GM12872 (cell line): ENCODE measurements around the gene CPLX1.

ENCODE experiments used
- CTCF ChIP-seq: IDR thresholded peaks from 3 replicates; pipeline ENCODE4 v1.5.1; 2011; ENCODE audit warnings: low read depth, mild to moderate bottlenecking, low read length, moderate library complexity; ENCODE audit not compliant: insufficient read depth

CPLX1 gene

DNA sequence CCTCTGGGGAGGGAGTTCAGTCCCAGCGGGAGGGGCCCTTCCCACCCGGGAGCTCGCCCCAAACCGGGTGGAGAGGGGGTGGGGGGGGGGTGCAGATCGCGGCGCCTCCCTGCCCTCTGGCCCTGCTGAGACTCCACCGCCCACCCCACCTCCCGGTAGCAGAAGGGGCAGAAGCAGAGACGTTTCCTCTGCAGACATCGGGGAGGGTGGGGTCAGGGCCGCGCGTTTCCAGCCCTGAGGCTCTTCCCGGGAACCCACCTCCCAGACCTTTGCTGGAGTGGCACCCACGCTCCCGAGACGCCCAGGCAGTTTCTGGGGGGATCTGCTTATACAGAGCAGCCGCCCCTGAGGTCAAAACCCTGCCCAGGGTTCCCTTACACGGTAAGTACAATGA is 30.2 kb downstream of the CPLX1 start:
- TF ChIP-seq CTCF = no peak

DNA sequence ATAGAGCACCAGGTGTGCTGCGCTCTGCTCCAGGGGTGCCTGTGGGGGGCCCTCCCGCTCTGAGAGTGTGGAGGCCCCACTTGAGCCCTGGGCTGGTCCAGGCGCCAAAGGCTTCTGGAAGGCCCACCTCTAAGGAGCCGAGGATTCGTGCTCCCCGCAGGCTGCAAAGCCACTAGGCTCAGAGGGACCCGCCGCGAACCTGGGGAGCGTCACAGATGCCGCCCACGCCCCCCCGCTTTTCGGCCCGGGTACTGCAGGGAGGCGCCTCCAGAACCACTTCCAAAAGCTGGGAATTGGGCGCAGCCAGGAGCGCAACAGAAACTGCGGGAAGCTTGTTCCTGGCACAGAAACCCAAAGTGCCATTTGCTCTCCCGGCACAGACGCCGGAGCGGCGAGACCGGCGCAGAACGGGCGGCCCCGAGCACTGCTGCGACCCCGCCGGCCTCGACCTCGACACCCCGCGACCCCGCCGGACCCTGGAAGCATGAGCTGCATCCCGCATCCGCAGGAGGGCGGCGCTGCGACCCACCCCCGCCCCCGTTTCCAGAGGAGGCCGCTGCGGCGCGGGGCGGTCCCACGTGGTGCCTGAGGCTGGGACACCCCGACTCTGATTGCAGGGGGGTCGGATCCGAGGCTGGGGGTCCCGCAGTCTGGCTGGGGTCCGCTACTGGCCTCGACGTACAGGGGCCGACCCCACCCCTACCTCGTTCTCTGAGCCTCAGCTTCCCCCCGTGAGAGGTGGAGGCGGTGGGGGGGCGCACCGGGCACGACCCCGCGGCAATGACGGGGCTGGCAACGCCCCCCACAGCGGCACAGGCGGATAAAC is 30.8 kb downstream of the CPLX1 start:
- no peak for TF ChIP-seq CTCF

- no peak for TF ChIP-seq CTCF
Measured at GRCh38 chr4:793941-794621, 31.8 kb downstream of the CPLX1 start.

- no peak for TF ChIP-seq CTCF
Measured at GRCh38 chr4:793093-793861, 32.7 kb downstream of the CPLX1 start.

- TF ChIP-seq CTCF = no peak
Measured at GRCh38 chr4:792626-793092, 33.3 kb downstream of the CPLX1 start.

DNA sequence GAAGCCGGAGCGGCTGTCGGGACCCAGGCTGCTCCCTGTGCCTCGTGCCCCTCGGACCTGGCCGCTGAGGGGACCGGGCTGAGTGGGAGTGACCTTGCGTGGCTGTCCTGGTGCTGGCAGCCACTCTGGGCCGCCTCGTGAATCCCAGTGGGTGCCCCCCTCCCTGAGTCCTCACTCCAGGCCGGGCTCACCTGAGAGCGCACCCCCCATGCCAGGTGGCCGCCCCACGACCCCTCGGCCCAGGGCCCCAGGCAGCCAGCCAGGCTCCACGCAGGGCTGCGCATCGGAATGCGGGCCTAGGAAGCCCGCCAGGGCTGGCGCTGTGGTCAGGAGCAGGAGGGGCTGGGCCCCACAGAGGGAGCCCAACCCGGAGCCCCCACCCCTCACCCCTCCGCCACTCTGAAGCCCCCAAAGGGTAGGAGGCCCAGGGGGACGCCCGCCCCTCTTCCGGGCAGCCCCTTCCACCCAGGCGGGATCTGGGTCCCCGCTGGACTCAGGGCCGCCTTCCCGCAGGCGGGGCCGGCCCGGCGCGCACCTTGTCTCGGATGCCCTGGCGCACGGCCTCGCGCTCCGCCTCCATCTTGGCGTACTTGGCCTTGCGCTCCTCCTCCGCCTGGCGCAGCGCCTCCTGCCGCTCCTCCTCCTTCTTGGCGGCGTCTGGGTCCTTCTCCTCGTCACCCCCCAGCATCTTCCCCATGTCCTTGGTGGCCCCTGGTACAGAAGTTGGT is 33.9 kb downstream of the CPLX1 start:
- TF ChIP-seq CTCF = no peak
